Vagina (tissue), 2 donors: Measurements from ENCODE around the gene GLT6D1. TPM values are rescaled to one million over a fixed set of nuclear protein-coding genes. Genes with fewer than 3 reads are reported as not detected.
A peak's percentile ranks its signal among the peaks of the same experiment; 100 is the strongest.

Experiments
- DNase-seq, 2 donors: peaks; one replicate each; pipeline ENCODE4 v3.0.0-alpha.2; 2017; ENCODE audit errors: extremely low spot score in 2 of 2
- H3K27ac ChIP-seq: fragments of 200-600 bp; sonication (generic); one replicate; pipeline ENCODE4 v1.5.1; 2019
- H3K27me3 ChIP-seq: fragments of 200-600 bp; sonication (generic); one replicate; pipeline ENCODE4 v1.5.1; 2019
- H3K36me3 ChIP-seq, 2 donors: fragments of 200-600 bp; sonication (generic); one replicate each; pipeline ENCODE4 v1.5.1; 2017 to 2019
- H3K4me1 ChIP-seq: fragments of 200-600 bp; sonication (generic); one replicate; pipeline ENCODE4 v1.5.1; 2019
- H3K4me3 ChIP-seq, 2 donors: fragments of 200-600 bp; sonication (generic); 1 replicate in 1 of 2; 2 replicates in 1 of 2; pipeline ENCODE4 v1.5.1; 2016 to 2019
- H3K9me3 ChIP-seq: fragments of 200-600 bp; sonication (generic); one replicate; pipeline ENCODE4 v1.5.1; 2019
- POLR2A ChIP-seq, 2 donors: fragments of 450-650 bp; IDR thresholded peaks; one replicate each; pipeline ENCODE4 v1.6.1; 2017; ENCODE audit warnings: antibody characterized with exemption in 2 of 2, mild to moderate bottlenecking in 2 of 2, moderate library complexity in 2 of 2
- POLR2AphosphoS5 ChIP-seq, 2 donors: sonication (generic); formaldehyde crosslinking; IDR thresholded peaks; one replicate each; pipeline ENCODE4 v1.9.0; 2017; ENCODE audit warnings: antibody characterized with exemption in 2 of 2, mild to moderate bottlenecking in 2 of 2, low read depth in 1 of 2; ENCODE audit not compliant: insufficient read depth in 1 of 2
- intact Hi-C: fragments of 100-400 bp; cut with DNase I; formaldehyde crosslinking; loops from one replicate; pipeline ENCODE4 v1.15.1; 2023
- total RNA-seq: library from RNA; depleted of rRNA; stranded (reverse); fragments of >200 nt; gene quantifications from one replicate; pipeline ENCODE4 v1.2.3, GENCODE V29; 2016
- TF ChIP-seq, protein P1 (sequence below), 3 experiments: fragments of 450-650 bp in 2 of 3; fragments of 200-600 bp in 1 of 3; sonication (generic) in 1 of 3; IDR thresholded peaks; one replicate each; pipeline ENCODE4 v1.5.1; 2017 to 2019; ENCODE audit warnings: antibody characterized with exemption in 3 of 3, mild to moderate bottlenecking in 2 of 3, moderate library complexity in 2 of 3

GLT6D1 gene
- total RNA-seq, 1 donor from 2014 or later: not detected

- Histone ChIP-seq H3K4me3 (no peak overlapping the region), H3K27me3 (no peaks in the 10 kb centered on the region), H3K36me3 (no peaks in the 10 kb centered on the region), H3K4me1 (no peaks in the 10 kb centered on the region), H3K9me3 (no peaks in the 10 kb centered on the region), H3K27ac (no peak overlapping the region)
- TF ChIP-seq POLR2A (IDR thresholded peaks at IDR 0.05) (no peak), POLR2AphosphoS5 (IDR thresholded peaks at IDR 0.05; ENCODE audit: insufficient read depth in 1 of 2, low read depth in 1 of 2) (no peak)
- TF ChIP-seq, protein P1, sequence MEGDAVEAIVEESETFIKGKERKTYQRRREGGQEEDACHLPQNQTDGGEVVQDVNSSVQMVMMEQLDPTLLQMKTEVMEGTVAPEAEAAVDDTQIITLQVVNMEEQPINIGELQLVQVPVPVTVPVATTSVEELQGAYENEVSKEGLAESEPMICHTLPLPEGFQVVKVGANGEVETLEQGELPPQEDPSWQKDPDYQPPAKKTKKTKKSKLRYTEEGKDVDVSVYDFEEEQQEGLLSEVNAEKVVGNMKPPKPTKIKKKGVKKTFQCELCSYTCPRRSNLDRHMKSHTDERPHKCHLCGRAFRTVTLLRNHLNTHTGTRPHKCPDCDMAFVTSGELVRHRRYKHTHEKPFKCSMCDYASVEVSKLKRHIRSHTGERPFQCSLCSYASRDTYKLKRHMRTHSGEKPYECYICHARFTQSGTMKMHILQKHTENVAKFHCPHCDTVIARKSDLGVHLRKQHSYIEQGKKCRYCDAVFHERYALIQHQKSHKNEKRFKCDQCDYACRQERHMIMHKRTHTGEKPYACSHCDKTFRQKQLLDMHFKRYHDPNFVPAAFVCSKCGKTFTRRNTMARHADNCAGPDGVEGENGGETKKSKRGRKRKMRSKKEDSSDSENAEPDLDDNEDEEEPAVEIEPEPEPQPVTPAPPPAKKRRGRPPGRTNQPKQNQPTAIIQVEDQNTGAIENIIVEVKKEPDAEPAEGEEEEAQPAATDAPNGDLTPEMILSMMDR (IDR thresholded peaks at IDR 0.05): no peak
- peak; percentile 60 to 95 for DNase-seq
- intact Hi-C loops: no loop called here
Observed at GRCh38 chr9:135580664-135581380, 58.5 kb downstream of the GLT6D1 start.

DNA sequence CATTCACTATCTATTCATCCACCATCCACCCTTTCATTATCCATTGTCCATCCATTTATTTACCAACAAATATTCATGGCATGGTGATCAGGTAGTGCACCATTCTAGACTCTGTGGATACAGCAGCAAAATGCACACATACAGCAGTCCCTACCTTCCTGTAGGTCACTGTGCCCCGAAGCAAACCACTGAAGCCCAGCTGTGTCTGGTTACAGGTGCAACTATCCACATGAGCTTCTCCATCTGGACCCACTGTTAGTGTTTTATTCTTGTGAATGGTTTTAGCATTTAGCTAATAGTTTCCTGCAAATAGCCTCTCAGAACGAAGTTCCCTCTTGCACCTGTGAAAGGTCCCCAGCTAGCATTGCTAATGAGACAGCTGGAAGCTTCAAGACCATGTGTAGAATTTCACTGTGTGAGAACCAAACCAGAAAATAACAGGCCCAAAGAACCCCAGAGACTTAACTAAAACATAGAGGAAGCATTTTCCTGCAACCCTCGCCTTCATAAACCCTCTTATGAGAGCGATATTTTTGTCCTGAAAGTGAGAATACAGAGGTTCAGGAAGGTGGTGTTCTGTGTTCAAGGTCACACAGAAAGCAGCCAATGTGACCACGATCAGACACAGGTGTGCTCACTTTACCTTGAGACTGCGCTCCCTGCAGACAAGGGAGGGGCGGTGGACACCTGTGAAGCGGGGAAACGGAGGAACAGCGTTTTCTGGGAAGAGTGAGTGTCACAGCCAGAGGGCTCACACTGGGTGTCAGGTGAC lies 59.3 kb downstream of the GLT6D1 start:
- H3K4me1 ChIP-seq: no peaks in the 10 kb centered on the region
- no peaks in the 10 kb centered on the region for H3K9me3 ChIP-seq
- H3K36me3 ChIP-seq: no peaks in the 10 kb centered on the region
- intact Hi-C loops: no loop called here
- TF ChIP-seq POLR2AphosphoS5 (IDR thresholded peaks at IDR 0.05; ENCODE audit: insufficient read depth in 1 of 2, low read depth in 1 of 2) (no peak), POLR2A (IDR thresholded peaks at IDR 0.05) (no peak)
- TF ChIP-seq, protein P1 (IDR thresholded peaks at IDR 0.05): no peak
- no peak overlapping the region for H3K27ac ChIP-seq
- no peak overlapping the region for H3K4me3 ChIP-seq
- no peaks in the 10 kb centered on the region for H3K27me3 ChIP-seq
- peak in 1 of 2 donors; percentile 40 for DNase-seq

DNA sequence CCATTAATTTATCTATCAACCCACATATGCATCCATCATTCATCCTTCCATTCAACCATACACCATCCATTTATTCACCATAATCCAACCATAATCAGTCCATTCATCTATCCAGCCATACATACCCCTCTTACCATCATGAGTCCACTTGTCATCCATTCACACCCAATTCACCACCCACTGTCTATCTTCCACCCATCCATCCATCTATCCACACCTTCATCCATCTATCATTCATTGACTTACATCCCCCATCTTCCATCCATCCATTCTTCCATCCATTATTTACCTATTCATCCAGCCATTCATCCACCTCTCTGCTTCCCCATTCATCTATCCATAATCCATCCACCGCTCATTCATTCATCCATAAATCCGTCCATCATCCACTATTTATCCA lies 60.0 kb downstream of the GLT6D1 start:
- TF ChIP-seq, protein P1 (IDR thresholded peaks at IDR 0.05): no peak
- TF ChIP-seq POLR2AphosphoS5 (IDR thresholded peaks at IDR 0.05; ENCODE audit: insufficient read depth in 1 of 2, low read depth in 1 of 2) (no peak), POLR2A (IDR thresholded peaks at IDR 0.05) (no peak)
- no peaks in the 10 kb centered on the region for H3K27me3 ChIP-seq
- no peak overlapping the region for H3K27ac ChIP-seq
- H3K9me3 ChIP-seq: no peaks in the 10 kb centered on the region
- H3K36me3 ChIP-seq: no peaks in the 10 kb centered on the region
- DNase-seq: no peak
- intact Hi-C loops: no loop called here
- H3K4me1 ChIP-seq: no peaks in the 10 kb centered on the region
- H3K4me3 ChIP-seq: no peak overlapping the region

GRCh38 chr9:135577256-135577655 lies 62.1 kb downstream of the GLT6D1 start:
- H3K27me3 ChIP-seq: no peaks in the 10 kb centered on the region
- no peaks in the 10 kb centered on the region for H3K36me3 ChIP-seq
- peak; percentile 25 to 58 for DNase-seq
- no peaks in the 10 kb centered on the region for H3K9me3 ChIP-seq
- intact Hi-C loops: no loop called here
- TF ChIP-seq, protein P1 (IDR thresholded peaks at IDR 0.05): no peak
- no peak for TF ChIP-seq POLR2A (IDR thresholded peaks at IDR 0.05)
- no peak for TF ChIP-seq POLR2AphosphoS5 (IDR thresholded peaks at IDR 0.05; ENCODE audit: insufficient read depth in 1 of 2, low read depth in 1 of 2)
- H3K4me1 ChIP-seq: no peaks in the 10 kb centered on the region
- H3K4me3 ChIP-seq: no peak overlapping the region
- H3K27ac ChIP-seq: no peak overlapping the region
